ENCODE measurements around the gene RNASEH2C.
"Not testable (repeated sequence)": the region's sequence is repeated elsewhere in the genome, so short reads cannot be mapped to it uniquely, and the experiment has no call there.

Gene RNASEH2C

GRCh38 chr11:65691847-65692246 lies 28.8 kb downstream of the RNASEH2C start:
- not testable (repeated sequence) for FAIRE-seq; DNase-seq (ENCODE audit: low spot score)

- FAIRE-seq, result no peak
- no peak for DNase-seq (ENCODE audit: low spot score)
These were observed 34.6 kb downstream of the RNASEH2C start for GRCh38 chr11:65685981-65686380.

- DNase-seq (ENCODE audit: low spot score); FAIRE-seq: not testable (repeated sequence)
These were observed 37.1 kb downstream of the RNASEH2C start for GRCh38 chr11:65683480-65683879.

GRCh38 chr11:65680192-65680743 lies 40.3 kb downstream of the RNASEH2C start:
- DNase-seq (ENCODE audit: low spot score) (no peak), FAIRE-seq (no peak)

- DNase-seq (ENCODE audit: low spot score) (no peak), FAIRE-seq (no peak)
These were observed 47.6 kb downstream of the RNASEH2C start for GRCh38 chr11:65672982-65673381.

- DNase-seq (ENCODE audit: low spot score) (no peak), FAIRE-seq (no peak)
These were observed 48.3 kb downstream of the RNASEH2C start for GRCh38 chr11:65672180-65672860.

All from urothelium cell line (cell line).